Mucosa of descending colon (tissue), 3 donors: ENCODE results near the gene CPS1. TPM values are rescaled to one million over a fixed set of nuclear protein-coding genes. Genes with fewer than 3 reads are reported as not detected.

Experiments used
- ATAC-seq: fragments of 200-7000 bp; cut with Tn5 transposase; one replicate; pipeline ENCODE4 v1.9.1; 2020; ENCODE audit warnings: mild to moderate bottlenecking, moderate library complexity
- DNase-seq, 3 donors: peaks; one replicate each; pipeline ENCODE4 v3.0.0-alpha.2; 2020
- H3K36me3 ChIP-seq: fragments of 200-600 bp; one replicate; pipeline ENCODE4 v1.8.0; 2021; ENCODE audit warnings: low read depth, mild to moderate bottlenecking
- H3K4me1 ChIP-seq: fragments of 200-600 bp; one replicate; pipeline ENCODE4 v1.8.0; 2021; ENCODE audit warnings: low read depth, mild to moderate bottlenecking
- H3K4me3 ChIP-seq: fragments of 200-600 bp; one replicate; pipeline ENCODE4 v1.8.0; 2021; ENCODE audit warnings: mild to moderate bottlenecking
- H3K9me3 ChIP-seq: fragments of 200-600 bp; one replicate; pipeline ENCODE4 v1.8.0; 2021; ENCODE audit warnings: mild to moderate bottlenecking
- CTCF ChIP-seq: fragments of 200-600 bp; IDR thresholded peaks from one replicate; pipeline ENCODE4 v1.8.0; 2022; ENCODE audit warnings: antibody characterized with exemption, mild to moderate bottlenecking
- intact Hi-C, 2 donors: fragments of 100-400 bp; cut with DNase I in 1 of 2; cut with micrococcal nuclease in 1 of 2; formaldehyde crosslinking; loops; one replicate each; pipeline versions ENCODE4 v1.11.0 to v1.11.1; 2022; cut with DNase I, micrococcal nuclease
- total RNA-seq, 3 donors: library from RNA; stranded (reverse); fragmentation: NEBNext Ultra II Directional in 2 of 3; extraction: Animal tissue kit (Norgen Biotek cat#: 25700) in 2 of 3; gene quantifications; one replicate each; pipeline versions ENCODE4 v1.2.1 to v1.2.4, GENCODE V29; 2021 to 2023
- donor health status: DM: no; HTN: no; CAD: no; lungs with moderate emphysema.
- donor health status: DM: no; HTN: no; CAD: no.
- donor health status: DM: no; HTN: yes; CAD: no.

The CPS1 gene
- total RNA-seq, 3 donors from 2014 or later, result 0.29 to 1.5 (median 0.99) TPM

GRCh38 chr2:210662560-210662959, 106.2 kb downstream of the CPS1 start:
- Histone ChIP-seq H3K4me1 (no peaks in the 10 kb centered on the region), H3K4me3 (no peak overlapping the region), H3K9me3 (no peaks in the 10 kb centered on the region), H3K36me3 (no peaks in the 10 kb centered on the region)
- TF ChIP-seq CTCF, result no peak
- ATAC-seq (no peak), DNase-seq (no peak)
- intact Hi-C loops, result no loop called here

- no peak for TF ChIP-seq CTCF
- H3K4me1 ChIP-seq, result no peaks in the 10 kb centered on the region
- H3K4me3 ChIP-seq, result no peak overlapping the region
- no peaks in the 10 kb centered on the region for H3K9me3 ChIP-seq
- H3K36me3 ChIP-seq, result no peaks in the 10 kb centered on the region
- peak in 1 of 3 donors; percentile 4 for DNase-seq
- ATAC-seq, result no peak
- intact Hi-C loops, result no loop called here
Measured at GRCh38 chr2:210663631-210664089, 107.3 kb downstream of the CPS1 start.

- ATAC-seq, result no peak
- DNase-seq, result no peak
- Histone ChIP-seq H3K36me3 (no peaks in the 10 kb centered on the region), H3K9me3 (no peaks in the 10 kb centered on the region), H3K4me1 (no peaks in the 10 kb centered on the region), H3K4me3 (no peak overlapping the region)
- intact Hi-C loops, result no loop called here
- TF ChIP-seq CTCF, result no peak
Measured at GRCh38 chr2:210667711-210668110, 111.3 kb downstream of the CPS1 start.

- intact Hi-C loops, result no loop called here
- Histone ChIP-seq H3K9me3 (no peaks in the 10 kb centered on the region), H3K36me3 (no peaks in the 10 kb centered on the region), H3K4me3 (no peak overlapping the region), H3K4me1 (no peaks in the 10 kb centered on the region)
- ATAC-seq (no peak), DNase-seq (no peak)
- no peak for TF ChIP-seq CTCF
Measured at GRCh38 chr2:210671065-210671464, 114.7 kb downstream of the CPS1 start.

- intact Hi-C loops, result no loop called here
- Histone ChIP-seq H3K4me3 (no peak overlapping the region), H3K9me3 (no peaks in the 10 kb centered on the region), H3K36me3 (no peaks in the 10 kb centered on the region), H3K4me1 (no peaks in the 10 kb centered on the region)
- TF ChIP-seq CTCF, result no peak
- ATAC-seq, result no peak
- DNase-seq, result no peak
Measured at GRCh38 chr2:210673117-210673516, 116.7 kb downstream of the CPS1 start.

- ATAC-seq (no peak), DNase-seq (no peak)
- intact Hi-C loops, result no loop called here
- H3K9me3 ChIP-seq, result no peaks in the 10 kb centered on the region
- no peak for TF ChIP-seq CTCF
- H3K4me3 ChIP-seq, result no peak overlapping the region
- H3K4me1 ChIP-seq, result no peaks in the 10 kb centered on the region
- no peaks in the 10 kb centered on the region for H3K36me3 ChIP-seq
Measured at GRCh38 chr2:210676067-210676466, 119.7 kb downstream of the CPS1 start.
